ENCODE data around the gene HDAC7.

DNA sequence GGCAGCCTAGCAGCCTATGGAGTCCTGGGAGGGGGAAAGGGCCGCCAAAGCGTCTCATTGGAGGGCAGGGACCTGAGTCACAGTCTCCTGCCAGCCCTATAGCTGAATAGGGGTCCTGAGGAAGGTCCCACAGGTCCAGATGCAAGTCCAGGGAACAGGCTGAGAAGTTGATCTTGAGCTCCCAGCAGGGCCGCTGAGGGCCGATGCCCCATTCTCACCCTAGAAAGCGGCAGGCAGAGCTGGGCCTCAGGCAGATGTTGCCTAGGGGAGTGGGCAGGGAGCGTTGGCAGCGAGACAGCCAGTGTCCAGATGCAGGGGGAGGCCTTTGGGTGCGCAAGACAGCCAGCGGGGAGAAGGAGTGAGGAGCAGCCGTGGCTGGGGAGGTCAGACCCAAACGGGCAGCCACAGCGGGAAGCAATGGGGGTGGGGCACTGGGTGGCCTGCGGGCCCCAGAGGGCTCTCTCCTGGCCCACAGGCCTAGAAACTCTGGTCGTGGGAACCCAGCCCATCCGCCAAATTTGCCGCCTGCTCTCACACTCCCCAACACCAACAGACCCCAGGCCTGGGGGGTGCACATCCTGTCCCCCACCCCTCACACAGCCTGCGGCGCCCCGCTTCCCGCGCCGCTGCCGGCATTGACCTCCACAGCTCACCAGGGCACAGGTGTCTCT is 1.1 kb downstream of the HDAC7 start:
- TF ChIP-seq, protein P1, sequence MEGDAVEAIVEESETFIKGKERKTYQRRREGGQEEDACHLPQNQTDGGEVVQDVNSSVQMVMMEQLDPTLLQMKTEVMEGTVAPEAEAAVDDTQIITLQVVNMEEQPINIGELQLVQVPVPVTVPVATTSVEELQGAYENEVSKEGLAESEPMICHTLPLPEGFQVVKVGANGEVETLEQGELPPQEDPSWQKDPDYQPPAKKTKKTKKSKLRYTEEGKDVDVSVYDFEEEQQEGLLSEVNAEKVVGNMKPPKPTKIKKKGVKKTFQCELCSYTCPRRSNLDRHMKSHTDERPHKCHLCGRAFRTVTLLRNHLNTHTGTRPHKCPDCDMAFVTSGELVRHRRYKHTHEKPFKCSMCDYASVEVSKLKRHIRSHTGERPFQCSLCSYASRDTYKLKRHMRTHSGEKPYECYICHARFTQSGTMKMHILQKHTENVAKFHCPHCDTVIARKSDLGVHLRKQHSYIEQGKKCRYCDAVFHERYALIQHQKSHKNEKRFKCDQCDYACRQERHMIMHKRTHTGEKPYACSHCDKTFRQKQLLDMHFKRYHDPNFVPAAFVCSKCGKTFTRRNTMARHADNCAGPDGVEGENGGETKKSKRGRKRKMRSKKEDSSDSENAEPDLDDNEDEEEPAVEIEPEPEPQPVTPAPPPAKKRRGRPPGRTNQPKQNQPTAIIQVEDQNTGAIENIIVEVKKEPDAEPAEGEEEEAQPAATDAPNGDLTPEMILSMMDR (IDR thresholded peaks at IDR 0.05; ENCODE audit: low read depth, low read length, poor library complexity, severe bottlenecking) = no peak
- TF ChIP-seq EZH2phosphoT487 (IDR thresholded peaks at IDR 0.05; ENCODE audit: borderline replicate concordance, low read length) = no peak
